Germinal center (tissue), 1 donor: Measurements from ENCODE around the gene COQ9.
"Not testable (repeated sequence)": the region's sequence is repeated elsewhere in the genome, so short reads cannot be mapped to it uniquely, and the experiment has no call there.

Experiments
- DNase-seq: peaks from one replicate; pipeline ENCODE4 v3.0.0; 2012; ENCODE audit warnings: mixed read lengths, low spot score

Gene COQ9

DNA sequence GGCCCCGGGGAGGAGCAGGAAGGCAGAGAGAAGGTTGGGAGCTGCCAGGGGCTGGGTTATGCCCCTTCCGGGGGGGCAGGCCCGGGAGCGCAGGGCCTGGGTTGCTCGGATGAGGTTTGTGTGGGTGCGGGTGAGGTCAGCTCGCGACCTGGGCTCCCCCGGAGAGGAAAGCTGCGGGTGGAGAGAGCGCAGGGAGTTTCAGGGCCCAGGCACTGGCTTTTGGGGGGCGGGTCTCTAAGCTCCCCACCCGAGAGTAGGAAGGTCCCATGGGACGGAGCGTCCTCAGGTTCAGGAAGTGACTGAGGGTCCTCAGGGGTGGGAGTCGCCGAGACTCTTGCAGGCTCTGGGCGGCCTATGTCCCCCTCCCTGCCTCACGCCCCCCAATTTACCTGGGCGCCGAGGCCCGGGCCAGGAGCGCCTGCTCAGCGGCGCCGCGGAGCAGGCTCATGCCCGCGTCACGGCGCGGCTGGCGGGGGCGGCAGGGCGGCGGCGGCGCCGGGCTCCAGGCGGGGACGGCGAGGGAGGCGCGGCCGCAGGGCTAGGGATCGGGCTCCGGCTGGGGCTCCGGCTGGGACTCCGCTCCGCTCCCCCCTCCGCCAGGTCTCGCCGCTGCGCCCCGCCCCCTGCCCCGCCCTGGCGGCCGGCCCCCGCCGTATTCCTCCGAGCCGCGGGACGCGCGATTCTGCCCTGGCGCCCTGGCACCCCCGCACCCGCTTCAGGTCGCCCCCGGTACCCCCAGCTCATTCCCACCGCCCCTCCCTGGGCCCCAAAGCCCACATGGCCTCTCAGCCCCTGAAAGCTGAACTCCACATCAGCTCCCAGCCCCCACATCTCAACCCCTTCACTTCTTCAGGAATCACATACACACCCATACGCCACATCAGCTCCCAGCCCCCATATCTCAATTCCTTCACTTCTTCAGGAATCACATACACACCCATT lies 38.9 kb downstream of the COQ9 start, which contains the start of gene DOK4:
Gene DOK4, minus strand, starts transcription at position 578 of the 942 bp plus-strand sequence. CDS start 6,986 bp downstream, outside the sequence.
- DNase-seq = peak; percentile 94

DNA sequence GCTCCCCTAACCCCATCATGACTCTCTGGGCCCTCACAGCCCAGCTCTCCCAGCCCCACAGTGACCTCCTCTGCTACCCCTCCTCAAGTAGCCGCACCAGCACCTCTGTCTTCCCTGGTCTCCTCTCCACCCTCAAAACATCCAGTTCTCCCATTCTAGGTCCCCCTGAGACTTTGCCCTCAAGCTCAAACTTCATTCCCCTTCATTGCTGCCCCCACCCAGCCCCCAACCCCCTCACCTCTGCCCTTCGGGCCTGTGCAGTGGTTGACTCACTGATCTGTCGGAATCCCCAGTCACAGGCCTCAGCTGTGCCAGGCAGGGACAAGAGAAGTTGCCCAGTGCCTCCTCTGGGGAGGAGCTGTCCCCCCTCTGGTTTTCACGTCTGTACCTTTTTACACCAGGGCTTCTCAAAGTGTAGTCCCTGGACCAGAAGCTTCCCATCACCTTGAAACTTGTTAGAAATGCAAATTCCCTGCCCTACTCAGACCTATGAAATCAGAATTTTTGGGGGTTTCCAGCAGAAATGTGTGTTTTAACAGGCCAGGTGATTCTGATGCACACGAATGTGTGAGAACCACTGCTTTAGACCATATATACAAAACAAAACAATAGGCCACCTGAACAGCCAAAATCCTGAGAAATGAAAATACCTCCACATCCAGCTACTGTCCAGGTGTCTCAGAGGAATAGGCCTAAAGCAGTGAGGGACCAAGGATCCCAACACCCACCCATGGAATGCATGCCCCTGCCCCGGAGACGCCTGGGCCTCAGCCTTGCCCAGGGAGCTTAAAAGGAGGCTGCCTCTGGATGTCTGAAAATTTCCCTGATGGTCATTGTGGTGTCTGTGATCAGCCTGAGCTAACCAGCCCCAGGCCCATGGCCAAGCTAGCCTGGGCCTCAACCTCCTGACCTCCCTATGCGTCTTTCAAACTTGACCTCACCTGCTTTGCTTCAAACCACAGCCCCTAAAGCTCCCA lies 39.9 kb downstream of the COQ9 start:
- no peak for DNase-seq

DNA sequence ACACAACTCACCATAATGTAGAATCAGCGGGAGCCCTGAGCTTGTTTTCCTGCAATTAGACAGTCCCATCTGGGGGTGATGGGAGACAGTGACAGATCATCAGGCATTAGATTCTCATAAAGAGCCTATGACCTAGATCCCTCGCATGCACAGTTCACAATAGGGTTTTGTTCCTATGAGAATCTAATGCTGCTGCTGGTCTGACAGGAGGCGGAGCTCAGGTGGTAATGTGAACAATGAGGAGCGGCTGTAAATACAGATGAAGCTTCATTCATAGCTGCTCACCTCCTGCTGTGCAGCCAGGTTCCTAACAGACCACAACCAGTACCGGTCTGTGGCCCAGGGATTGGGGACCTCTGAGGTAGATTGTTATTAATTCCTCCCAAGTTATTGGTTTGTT lies 42.0 kb downstream of the COQ9 start:
- no peak for DNase-seq

DNA sequence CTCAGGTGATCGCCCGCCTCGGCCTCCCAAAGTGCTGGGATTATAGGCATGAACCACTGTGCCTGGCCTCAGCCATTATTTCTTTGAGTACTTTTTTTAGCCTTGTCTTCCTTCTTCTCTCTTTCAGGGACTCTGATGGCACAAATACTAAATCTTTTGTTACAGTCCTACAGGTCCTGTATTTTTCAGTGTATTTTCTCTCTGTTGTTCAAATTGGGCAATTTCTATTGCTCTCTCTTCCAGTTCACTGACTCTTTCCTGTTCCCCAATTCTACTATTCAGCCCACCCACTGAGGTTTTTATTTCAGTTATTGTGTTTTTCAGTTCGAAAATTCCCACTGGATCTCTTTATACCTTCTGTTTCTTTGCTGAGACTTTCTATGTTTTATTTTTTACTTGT lies 46.5 kb downstream of the COQ9 start:
- DNase-seq = no peak

DNA sequence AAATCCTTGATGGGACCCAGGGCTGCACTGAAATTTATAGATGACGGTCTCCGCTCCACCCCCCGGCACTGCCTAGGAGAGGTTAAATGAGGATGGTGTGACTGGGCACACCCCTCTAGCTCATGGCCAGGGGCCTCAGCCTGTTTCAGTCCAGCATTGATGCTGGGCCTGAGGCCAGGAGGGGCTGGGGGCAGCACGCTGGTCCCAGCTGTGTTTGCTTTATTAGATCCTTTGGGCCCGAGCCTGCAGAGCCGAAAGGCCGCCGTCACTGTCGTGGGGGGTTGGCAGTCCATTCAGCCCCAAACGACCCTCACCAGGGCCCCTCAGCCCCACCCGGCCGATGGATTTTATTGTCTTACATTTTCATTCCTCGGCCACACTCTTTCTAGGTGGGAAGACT lies 49.8 kb downstream of the COQ9 start:
- no peak for DNase-seq

DNA sequence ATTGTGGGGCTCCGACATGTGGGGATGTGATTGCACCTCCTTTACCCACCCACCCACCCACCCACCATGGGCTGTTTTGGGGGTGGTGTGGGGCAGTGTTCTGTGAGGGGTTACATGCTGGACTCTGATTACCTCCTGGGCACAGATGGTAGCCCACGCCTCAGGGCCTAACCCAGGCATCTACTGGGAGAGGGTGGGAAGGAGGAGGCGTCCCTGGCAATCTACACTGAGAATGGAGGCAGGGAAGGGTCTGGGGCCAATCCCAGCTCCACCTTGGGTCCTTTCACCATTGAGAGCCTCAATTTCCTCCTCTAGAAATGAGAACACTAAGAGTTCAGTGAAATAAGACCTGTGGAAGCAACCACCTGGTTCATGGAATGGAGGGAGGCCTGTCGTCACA lies 50.8 kb downstream of the COQ9 start:
- no peak for DNase-seq

DNA sequence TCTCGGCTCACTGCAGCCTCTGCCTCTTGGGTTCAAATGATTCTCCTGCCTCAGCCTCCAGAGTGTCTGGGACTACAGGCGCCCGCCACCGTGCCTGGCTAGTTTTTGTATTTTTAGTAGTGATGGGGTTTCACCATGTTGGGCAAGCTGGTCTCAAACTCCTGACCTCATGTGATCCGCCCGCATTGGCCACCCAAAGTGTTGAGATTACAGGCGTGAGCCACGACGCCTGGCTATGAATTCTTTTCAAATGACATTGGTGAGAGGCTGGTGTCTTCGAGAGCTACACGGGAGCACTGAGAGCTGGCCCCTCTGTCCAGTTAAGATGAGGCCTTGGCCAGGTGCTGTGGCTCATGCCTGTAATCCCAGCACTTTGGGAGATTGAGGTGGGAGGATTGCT lies 52.7 kb downstream of the COQ9 start:
- not testable (repeated sequence) for DNase-seq

DNA sequence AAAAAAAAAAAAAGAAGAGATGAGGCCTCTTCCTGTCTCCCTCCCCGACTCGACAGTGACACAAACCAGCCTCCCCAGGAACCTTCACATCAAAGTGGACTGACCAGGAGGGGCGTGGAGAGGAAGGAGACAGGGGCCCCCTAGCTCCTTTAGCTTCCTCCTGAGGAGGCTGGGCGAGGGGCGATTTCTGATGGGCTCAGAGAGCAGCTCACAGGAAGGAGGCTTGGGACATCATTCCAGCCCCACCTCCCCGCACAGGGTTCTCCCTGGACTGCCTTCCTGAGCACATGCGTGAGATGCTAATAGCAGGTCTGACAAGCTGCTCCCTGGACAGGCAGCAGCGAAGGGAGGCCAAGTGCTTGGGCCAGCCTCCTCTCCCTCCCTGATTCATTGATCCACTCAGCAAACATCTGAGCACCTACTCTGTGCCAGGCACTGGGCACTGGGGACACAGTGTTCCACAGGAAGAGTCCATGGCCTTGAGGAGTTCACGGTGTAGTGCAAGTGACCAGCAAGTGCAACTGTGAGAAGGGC lies 53.4 kb downstream of the COQ9 start:
- DNase-seq = no peak

DNA sequence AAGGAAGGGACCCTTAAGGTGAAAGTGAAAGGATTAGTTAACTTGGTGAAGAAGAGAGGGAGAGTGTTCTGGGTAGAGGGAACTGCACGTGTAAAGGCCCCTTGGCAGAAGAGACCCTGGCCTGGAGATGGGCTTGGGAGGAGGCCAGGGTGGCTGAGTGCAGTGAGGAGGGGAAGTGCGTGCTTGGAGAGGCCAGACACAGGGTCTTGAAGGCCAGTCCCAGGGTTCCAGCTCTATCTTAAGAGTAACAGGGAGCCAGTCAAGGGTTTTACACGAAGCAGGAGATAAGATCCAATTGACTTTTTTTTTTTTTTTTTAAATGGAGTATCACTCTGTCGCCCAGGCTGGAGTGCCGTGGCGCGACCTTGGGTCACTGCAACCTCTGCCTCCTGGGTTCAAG lies 54.2 kb downstream of the COQ9 start:
- DNase-seq = no peak

DNA sequence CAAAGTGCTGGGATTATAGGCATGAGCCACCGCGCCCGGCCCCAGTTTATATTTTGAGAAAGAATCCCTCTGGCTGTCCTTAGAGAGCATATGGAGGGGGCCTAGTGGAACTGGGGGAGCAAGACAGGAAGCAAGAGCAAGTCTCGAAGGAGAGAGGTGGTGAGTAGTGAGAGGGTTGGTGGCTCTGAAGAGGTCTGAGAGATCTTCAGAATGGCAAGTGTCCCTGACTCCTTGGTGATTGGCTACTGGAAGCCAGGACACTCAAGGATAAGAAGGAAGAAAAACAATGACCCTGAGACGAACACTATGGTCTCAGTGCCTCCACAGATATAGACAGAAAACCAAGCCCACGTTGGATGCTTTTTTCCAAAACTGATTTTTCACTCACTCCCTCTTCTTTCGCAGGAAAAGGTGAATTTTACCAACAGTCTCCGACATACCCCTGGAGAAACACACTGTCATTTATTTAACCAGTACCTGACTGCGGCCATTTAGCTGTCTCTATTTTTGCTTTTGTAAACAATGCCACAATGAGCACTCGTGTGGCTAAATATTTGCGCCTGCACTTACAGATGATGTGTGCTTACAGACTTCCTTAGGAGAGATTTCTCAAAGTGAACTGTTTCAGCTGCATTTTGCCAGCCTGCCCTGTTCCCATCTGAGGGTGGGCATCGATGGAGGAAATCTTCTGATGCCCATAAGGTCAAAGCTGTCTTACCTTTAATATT lies 54.9 kb downstream of the COQ9 start:
- DNase-seq = no peak

DNA sequence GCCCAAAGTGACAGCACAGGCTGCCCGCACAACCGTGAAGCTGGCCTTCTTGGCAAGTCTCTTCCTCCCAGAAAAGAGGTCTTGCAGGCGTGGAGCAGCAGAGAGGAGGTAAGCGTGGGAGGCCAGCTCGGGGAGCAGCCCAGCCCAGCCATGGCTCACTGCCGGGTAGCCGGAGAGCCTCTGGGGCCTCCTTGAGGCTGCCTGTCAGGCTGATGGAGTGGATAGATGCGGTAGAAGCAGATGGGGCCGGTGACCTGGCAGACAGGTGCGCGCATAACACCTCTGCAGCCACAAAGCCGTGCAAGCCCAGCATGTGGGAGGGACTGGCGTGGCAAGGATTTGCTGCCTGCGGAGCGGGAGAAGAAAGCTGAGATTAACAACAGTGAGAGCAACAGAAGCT lies 56.1 kb downstream of the COQ9 start:
- no peak for DNase-seq

DNA sequence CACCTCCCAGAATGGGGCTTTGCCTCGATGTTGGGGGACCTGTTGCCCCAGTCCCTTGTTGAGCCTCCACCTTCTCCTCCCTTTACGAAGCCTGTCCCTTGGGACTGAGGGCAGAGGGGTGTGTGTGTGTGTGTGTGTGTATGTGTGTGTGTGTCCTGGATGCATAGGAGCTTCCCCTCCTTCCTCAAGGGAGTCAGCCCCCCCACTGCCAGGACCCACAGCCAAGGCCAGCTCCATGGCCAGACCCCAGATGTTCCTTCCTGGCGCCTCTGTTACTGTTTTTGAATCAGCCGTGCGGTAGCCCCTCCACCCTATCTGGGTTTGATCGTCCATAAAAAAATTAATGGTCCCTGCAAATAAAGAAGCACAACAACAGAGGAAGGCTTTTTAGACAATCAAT lies 56.7 kb downstream of the COQ9 start:
- DNase-seq = no peak

DNA sequence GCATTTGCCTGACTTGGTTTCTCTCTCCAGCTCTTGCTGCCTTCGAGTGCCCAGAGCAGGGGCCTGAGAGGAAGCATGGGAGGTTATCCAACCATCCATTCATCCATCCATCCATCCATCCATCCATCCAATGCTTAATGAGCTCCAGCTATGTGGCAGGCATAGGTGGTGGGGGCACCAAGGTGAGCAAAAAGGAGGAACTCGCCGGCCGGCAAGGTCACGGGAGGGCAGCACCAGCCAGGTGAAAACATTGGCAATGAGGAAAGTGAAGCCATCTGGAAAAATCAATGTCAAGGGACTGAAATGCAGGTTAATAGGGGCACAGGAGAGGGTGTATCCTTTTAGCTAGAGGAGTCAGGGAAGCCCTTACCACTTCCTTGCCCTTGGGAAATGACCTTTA lies 57.2 kb downstream of the COQ9 start:
- no peak for DNase-seq

DNA sequence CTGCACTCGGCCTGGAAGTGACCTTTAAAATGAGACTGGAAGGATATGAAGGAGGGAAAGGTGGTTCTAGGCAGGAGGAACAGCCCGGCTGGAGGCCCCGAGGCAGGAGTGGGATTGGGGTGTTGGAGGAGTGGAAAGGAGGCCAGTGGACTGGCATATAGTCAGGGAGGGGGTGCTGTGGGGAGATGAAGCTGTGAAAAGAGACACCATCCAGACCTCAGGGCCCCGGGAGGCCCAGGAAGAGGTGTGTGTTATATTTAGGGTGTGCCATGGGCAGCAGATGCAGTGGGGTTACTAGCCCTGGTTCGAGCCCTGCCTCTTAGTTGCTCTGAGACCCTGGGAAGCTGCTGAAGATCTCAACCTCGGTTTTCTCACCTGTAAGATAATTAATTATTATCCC lies 57.9 kb downstream of the COQ9 start:
- no peak for DNase-seq

DNA sequence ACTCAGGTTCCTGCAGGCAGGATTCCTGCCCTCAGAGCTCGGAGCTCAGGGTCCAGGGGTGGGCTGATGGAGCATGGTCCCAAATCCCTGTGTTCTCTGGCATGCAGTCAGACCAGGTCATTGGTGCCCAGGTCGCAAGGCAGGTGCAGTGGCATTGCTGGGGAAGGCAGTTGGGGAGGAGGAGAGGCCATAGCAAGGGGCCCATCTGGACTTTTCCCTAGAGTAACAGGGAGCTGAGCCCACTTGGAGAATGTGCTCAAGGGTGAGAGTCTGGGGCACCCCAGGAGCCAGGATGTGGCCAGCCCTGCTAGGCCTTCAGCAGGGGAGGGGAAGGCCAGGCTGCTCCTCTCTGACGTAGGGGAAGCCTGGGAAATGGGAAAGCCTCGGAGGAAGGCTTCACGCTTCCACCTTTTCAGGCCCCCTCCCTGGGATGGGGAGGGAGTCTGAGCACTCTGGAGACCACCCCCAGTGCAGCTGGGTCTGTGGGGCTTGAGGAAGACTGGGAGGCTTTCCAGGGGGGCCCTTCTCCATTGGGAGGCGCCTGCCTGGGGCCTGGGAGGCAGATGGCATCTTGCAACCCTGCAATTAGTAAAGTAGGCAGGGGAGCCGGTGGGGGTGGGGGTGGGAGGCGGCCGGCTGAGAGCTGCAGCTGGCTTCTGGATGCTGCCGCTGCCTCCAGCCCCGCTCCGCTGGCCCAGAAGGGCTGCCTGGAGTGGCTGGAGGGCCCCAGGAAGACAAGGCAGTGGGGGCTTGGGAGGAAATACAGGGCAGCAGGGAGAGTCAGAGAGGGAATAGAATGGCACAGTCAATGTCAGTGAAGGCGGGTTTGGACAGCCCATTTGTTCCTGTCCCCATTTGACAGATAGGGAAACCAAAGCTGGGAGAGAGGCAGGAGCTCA lies 60.1 kb downstream of the COQ9 start:
- no peak for DNase-seq

DNA sequence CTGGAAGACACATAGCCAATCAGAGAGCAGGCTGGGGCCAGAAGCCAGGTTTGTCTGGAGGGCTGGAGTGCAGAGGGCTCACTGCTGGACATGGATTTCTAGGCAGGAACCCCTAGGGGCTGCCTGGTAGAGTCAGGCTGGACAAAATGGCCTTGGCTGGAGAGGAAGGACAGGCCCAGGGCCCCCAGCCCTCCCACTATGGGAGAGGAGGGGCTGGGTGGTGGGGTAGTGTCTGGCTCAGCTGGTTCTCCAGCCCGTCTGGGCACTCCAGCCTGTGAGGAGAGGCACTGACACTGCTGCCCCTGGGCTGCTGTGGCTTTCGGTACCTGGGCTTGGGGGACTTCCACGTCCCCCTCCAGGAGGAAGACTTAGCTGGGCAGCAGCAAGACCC lies 60.8 kb downstream of the COQ9 start:
- DNase-seq = no peak

DNA sequence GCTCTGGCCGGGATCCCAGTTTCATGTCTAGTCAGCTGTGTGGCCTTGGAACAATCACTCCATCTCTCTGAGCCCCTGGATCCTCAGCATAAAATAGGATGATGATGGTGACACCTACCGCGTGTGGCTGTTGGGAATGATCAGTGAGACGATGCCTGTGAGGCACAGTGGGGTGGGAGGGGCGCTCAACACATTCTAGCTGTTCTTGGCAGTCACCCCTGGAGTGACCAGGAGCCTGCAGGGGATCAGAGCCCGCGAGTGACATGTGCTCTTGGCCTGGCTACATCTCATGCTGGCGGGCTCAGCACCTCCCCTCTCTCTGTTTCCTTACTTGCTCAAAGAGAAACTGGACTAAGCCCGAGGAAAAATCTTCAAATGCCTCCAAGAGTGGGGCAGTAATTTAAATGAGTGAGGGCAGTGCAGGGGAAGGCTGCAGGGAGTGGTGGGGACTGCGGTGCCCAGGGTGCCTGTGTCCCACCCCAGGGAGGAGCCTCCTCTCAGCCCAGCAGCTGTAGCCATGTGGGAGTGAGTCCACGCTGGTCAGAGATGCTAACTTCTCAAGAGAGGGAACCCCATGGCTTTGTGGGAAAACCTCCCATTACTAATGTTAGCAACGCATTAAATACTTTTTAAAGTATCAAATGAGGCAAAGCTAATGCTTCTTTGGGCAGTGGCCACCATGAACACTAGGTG lies 62.1 kb downstream of the COQ9 start:
- no peak for DNase-seq

DNA sequence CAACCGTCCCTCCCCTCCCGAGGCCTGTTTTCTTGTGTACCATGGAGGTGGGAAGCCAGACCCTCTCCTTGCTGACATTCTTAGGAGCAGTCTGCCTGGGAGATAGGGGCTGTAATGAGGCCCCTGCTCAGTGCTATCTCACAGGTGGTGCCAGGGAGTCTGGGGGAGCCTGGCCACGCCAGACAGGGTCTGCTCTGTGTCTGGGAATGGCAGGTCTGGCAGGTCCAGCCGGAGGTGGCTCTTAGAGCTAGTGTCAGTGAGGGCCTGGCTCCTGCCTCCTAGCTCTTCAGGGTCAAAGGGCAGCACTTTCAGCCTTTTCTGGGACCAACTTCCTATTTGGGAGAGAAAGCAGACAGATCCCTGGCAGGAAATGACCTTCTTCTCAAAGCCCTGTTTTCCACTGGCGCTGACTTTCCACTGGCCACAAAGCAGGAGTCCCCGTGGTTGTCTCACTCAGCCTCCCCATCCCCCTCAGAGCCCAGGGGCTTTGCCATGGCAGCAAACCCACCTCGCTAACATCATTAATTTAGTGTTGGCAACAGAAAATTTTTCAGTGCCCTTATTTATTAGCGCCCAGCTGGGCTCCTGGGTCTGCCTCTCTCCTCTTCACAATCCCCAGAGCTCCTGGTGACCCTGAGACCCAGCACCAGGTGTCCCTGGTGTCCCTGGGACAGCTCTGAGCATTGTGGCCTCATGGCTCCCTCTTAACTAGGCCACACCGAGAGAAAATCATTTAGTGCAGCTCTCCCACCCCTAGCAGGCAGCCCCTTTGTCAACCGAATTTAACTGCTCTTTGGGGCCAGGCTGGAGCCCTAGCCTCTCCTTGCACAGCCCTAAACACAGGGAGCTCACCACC lies 63.0 kb downstream of the COQ9 start:
- DNase-seq = no peak
